Uterus (tissue), 2 donors: ENCODE results near the gene CALN1.

ENCODE experiments used
- POLR2A ChIP-seq, 2 donors: fragments of 450-650 bp; IDR thresholded peaks; one replicate each; pipeline ENCODE4 v1.6.1; 2016; ENCODE audit warnings: antibody characterized with exemption in 2 of 2, mild to moderate bottlenecking in 1 of 2, moderate library complexity in 1 of 2
- TF ChIP-seq, protein P1 (sequence below), 4 experiments: fragments of 200-600 bp in 2 of 4; fragments of 450-650 bp in 2 of 4; sonication (generic) in 2 of 4; IDR thresholded peaks; one replicate each; pipeline ENCODE4 v1.5.1; 2016 to 2019; ENCODE audit warnings: antibody characterized with exemption in 4 of 4, mild to moderate bottlenecking in 2 of 4, moderate library complexity in 1 of 4

DNA sequence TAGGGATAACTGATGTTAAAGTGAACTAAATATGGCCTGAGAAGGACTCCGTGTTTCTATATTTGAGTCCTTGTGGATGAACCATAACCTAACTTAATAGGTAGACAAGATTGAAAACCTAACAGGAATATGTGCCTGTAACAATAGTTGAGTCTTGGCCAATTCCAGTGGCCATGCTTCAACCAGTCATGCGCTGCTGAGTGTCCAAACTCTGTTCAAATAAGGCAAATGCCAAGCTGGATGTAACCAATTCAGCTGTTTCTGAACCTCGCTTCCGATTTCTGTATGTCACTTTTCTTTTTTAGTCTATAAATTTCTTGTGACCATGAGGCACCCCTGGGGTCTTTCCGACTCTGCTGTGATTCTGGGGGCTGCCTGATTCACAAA is 672.0 kb downstream of the CALN1 start:
- no peak for TF ChIP-seq POLR2A (IDR thresholded peaks at IDR 0.05)
- TF ChIP-seq, protein P1, sequence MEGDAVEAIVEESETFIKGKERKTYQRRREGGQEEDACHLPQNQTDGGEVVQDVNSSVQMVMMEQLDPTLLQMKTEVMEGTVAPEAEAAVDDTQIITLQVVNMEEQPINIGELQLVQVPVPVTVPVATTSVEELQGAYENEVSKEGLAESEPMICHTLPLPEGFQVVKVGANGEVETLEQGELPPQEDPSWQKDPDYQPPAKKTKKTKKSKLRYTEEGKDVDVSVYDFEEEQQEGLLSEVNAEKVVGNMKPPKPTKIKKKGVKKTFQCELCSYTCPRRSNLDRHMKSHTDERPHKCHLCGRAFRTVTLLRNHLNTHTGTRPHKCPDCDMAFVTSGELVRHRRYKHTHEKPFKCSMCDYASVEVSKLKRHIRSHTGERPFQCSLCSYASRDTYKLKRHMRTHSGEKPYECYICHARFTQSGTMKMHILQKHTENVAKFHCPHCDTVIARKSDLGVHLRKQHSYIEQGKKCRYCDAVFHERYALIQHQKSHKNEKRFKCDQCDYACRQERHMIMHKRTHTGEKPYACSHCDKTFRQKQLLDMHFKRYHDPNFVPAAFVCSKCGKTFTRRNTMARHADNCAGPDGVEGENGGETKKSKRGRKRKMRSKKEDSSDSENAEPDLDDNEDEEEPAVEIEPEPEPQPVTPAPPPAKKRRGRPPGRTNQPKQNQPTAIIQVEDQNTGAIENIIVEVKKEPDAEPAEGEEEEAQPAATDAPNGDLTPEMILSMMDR (IDR thresholded peaks at IDR 0.05), result no peak
